HG02798 (cell line): ENCODE data around the gene LAMP1.
"Not testable (repeated sequence)": the region's sequence is repeated elsewhere in the genome, so short reads cannot be mapped to it uniquely, and the experiment has no call there.

Source experiments
- ATAC-seq: cut with Tn5 transposase; IDR thresholded peaks from one replicate; pipeline ENCODE4 v1.9.1; 2021; ENCODE audit warnings: mild to moderate bottlenecking; ENCODE audit not compliant: unreplicated experiment, poor library complexity

Gene LAMP1

DNA sequence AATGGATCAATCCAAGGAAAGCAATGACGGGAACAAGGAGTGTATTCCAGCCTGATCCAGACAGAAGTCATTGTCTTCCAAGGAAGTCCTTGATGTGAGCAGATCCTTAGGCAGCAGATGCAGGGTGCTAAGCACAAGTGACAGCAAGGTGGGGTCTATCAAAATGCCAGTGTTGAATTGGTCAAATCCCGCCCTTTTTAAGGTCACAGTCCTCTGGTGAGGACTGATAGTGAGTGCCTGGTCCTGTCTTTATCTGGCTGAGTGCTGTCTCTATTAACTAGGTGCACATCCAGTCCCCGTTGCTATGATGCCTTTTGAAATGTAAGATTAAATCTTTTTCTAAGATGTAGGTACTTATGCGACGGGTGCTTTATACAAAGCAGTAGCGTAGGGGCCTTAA is 1.3 kb upstream of the LAMP1 start:
- no peak for ATAC-seq

- peak; percentile 26 for ATAC-seq
These were observed 467 bp downstream of the LAMP1 start for GRCh38 chr13:113297370-113298042.

DNA sequence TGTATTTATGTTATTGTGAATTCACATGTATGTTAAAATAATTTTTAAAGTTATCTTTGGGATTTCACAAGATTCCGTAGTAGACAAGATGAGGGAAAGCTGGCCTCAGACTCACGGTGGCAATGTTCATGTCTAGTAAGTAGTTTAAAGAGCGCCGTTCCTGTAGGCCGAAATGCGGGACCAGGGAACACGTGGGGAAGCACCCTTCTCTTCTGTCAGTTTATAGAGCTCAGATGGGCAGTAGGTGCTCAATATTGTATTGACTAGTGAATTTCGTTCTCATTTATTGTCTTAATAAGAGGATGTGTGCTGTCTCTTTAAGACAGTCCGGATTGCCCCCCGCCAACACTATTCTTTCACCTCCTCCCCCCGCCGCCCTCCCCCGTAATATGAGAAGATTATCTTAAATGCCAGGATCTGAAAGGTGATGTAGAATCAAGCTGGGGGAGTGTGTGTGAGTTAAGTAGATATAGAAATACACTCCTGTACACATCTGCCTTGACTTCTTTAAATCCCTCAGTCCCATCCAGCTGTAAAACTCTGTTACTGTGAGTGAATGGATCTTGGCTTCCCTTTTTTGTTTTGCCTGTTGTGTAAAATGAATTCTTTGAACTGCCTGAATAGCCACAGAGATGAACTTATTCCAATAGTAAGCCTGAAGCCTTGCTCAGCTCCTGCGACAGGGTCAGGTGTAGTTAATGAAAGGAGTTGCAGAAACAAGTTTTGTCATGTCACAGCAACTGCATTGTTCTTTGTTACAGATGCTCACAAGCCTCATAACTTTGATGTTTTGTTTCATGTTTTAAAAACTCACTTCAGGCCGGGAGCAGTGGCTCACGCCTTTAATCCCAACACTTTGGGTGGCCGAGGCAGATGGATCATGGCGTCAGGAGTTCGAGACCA is 1.3 kb downstream of the LAMP1 start:
- ATAC-seq = no peak

- ATAC-seq = no peak
These were observed 2.9 kb downstream of the LAMP1 start for GRCh38 chr13:113299951-113300350.

- no peak for ATAC-seq
These were observed 5.9 kb downstream of the LAMP1 start for GRCh38 chr13:113302986-113303385.

- no peak for ATAC-seq
These were observed 7.1 kb downstream of the LAMP1 start for GRCh38 chr13:113304121-113304520.

DNA sequence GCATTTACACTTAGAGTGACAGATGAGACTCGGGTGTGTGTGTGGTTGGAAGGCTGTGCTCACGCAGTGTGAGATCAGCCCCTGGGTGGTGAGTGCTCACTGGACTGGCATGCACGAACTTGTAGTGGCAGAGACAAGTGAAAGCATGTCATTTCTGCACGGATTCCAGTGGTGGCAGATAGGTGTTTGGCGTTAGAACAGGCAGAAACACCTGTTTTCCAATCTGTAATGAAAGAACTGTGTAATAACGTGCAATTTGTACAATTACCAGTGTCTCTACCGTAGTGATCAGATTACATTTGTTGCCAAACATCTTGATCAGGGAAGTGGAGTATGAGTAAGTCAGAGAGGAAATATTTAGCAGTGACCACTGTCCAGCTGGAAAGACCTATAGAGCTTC is 8.2 kb downstream of the LAMP1 start:
- ATAC-seq = no peak

- no peak for ATAC-seq
These were observed 10.5 kb downstream of the LAMP1 start for GRCh38 chr13:113307491-113307890.

DNA sequence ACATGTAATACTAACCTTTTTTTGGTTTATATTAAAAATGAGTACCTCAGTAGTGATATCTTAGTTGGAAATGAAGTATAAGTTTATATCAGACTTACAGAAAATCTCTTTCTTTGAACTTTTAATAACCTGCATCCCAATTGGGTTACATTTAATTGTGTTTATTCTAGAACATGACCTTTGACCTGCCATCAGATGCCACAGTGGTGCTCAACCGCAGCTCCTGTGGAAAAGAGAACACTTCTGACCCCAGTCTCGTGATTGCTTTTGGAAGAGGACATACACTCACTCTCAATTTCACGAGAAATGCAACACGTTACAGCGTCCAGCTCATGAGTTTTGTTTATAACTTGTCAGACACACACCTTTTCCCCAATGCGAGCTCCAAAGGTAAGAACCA is 12.4 kb downstream of the LAMP1 start:
- ATAC-seq = no peak

GRCh38 chr13:113314112-113314511 is 17.1 kb downstream of the LAMP1 start:
- ATAC-seq = not testable (repeated sequence)

GRCh38 chr13:113314895-113315470 is 17.9 kb downstream of the LAMP1 start:
- not testable (repeated sequence) for ATAC-seq

- no peak for ATAC-seq
These were observed 19.0 kb downstream of the LAMP1 start for GRCh38 chr13:113315992-113316391.

- no peak for ATAC-seq
These were observed 20.0 kb downstream of the LAMP1 start for GRCh38 chr13:113317031-113317430.

- ATAC-seq = no peak
These were observed 21.9 kb downstream of the LAMP1 start for GRCh38 chr13:113318956-113319355.

DNA sequence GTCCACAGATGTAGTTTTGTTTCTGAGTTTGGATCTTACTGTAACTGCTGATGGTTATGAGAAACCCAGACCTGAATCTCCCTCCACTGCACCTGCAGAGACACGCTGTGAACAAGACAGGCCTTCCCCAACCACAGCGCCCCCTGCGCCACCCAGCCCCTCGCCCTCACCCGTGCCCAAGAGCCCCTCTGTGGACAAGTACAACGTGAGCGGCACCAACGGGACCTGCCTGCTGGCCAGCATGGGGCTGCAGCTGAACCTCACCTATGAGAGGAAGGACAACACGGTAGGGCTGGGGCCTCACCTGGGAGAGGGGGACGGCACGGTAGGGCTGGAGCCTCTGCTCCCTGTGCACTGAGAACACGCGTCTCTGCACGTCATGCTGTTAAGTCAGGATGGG is 22.3 kb downstream of the LAMP1 start:
- ATAC-seq = no peak

DNA sequence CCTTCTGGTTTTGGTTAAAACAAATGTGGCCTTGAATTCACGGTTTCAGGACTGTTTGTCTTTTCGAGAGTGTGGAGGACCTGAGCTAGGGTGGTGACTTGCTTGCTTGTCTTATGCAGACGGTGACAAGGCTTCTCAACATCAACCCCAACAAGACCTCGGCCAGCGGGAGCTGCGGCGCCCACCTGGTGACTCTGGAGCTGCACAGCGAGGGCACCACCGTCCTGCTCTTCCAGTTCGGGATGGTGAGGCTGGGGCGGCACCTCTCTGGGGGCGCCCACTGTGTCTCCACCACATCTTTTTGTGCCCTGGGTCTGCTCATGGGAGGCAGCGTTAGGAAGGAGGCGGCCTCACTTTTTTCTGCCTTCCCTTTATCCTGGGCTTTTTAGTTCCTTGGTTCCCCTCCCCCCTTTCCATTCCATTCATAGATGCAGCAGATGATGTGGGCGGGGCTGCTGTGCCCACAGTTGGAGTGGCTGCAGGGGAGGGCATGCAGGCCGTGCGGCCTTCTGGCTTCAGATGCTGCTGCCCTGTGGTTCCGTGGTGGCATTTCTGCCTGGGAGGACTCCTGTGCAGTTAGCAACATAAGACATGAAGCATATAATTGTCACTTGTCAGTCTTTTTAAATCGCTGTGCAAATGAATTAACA is 23.3 kb downstream of the LAMP1 start:
- ATAC-seq = no peak

DNA sequence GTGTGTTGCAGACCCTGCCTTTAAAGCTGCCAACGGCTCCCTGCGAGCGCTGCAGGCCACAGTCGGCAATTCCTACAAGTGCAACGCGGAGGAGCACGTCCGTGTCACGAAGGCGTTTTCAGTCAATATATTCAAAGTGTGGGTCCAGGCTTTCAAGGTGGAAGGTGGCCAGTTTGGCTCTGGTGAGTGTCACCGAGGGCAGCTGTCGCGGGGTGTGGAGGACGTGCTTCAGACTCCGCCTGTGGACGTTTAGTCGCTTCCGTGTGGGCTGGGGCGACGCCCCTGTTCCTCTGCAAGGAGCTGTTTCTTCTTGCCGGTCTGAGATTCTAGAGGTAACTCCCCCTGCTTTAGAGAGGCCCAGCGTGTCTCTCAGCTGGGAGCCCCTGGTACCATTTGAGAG is 24.5 kb downstream of the LAMP1 start:
- ATAC-seq = no peak

- no peak for ATAC-seq
These were observed 25.0 kb downstream of the LAMP1 start for GRCh38 chr13:113322043-113322461.

DNA sequence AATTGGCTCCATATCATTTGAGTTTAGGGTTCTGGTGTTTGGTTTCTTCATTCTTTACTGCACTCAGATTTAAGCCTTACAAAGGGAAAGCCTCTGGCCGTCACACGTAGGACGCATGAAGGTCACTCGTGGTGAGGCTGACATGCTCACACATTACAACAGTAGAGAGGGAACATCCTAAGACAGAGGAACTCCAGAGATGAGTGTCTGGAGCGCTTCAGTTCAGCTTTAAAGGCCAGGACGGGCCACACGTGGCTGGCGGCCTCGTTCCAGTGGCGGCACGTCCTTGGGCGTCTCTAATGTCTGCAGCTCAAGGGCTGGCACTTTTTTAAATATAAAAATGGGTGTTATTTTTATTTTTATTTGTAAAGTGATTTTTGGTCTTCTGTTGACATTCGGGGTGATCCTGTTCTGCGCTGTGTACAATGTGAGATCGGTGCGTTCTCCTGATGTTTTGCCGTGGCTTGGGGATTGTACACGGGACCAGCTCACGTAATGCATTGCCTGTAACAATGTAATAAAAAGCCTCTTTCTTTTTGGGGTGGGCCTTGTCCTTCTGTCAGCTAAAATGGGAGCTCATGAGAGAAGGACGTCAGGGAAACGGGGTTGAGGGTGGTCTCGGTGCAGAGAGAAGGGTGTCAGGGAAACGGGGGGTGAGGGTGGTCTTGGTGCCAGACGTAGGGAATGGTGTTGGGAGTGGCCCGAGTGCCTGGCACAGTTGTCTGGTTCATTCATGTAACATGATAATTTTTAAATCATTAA is 26.0 kb downstream of the LAMP1 start:
- ATAC-seq = no peak

GRCh38 chr13:113323869-113324268 is 26.8 kb downstream of the LAMP1 start:
- ATAC-seq = no peak
